NB4 (cell line): ENCODE measurements around the gene HSPA12A.

Experiments
- DNase-seq: peaks from one replicate; pipeline ENCODE4 v3.0.0; 2010; ENCODE audit warnings: low read depth
- H3K4me3 ChIP-seq: one replicate; pipeline ENCODE4 v1.5.1; 2011; ENCODE audit warnings: mild to moderate bottlenecking, low read depth, low read length, moderate library complexity
- CTCF ChIP-seq: IDR thresholded peaks from one replicate; pipeline ENCODE4 v1.5.1; 2012; ENCODE audit warnings: low read depth, low read length
- MAX ChIP-seq: IDR thresholded peaks from 2 replicates; pipeline ENCODE4 v1.6.1; 2011; ENCODE audit warnings: low read depth, low read length
- MYC ChIP-seq: IDR thresholded peaks from 2 replicates; pipeline ENCODE4 v1.6.1; 2011; ENCODE audit warnings: low read depth, low read length
- POLR2A ChIP-seq: IDR thresholded peaks from 2 replicates; pipeline ENCODE4 v1.6.1; 2011; ENCODE audit warnings: mild to moderate bottlenecking; ENCODE audit not compliant: insufficient read length; ENCODE audit errors: extremely low read depth

Gene HSPA12A

GRCh38 chr10:116690356-116691322 is 51.7 kb downstream of the HSPA12A start:
- DNase-seq = no peak
- no peak for TF ChIP-seq CTCF
- TF ChIP-seq MAX = no peak
- TF ChIP-seq POLR2A = no peak
- no peak for TF ChIP-seq MYC

GRCh38 chr10:116689744-116690143 is 52.6 kb downstream of the HSPA12A start:
- DNase-seq = no peak
- no peak for TF ChIP-seq POLR2A
- no peak for TF ChIP-seq MYC
- no peak for TF ChIP-seq CTCF
- no peak for TF ChIP-seq MAX

More at GRCh38 chr10:116690356-116691322, 51.7 kb downstream of the HSPA12A start:
- H3K4me3 ChIP-seq = no peak overlapping the region

GRCh38 chr10:116688741-116689495 is 53.4 kb downstream of the HSPA12A start:
- H3K4me3 ChIP-seq = no peak overlapping the region
- DNase-seq = no peak
- TF ChIP-seq MYC = no peak
- TF ChIP-seq POLR2A = no peak
- TF ChIP-seq MAX = no peak
- no peak for TF ChIP-seq CTCF

More at GRCh38 chr10:116689744-116690143, 52.6 kb downstream of the HSPA12A start:
- no peak overlapping the region for H3K4me3 ChIP-seq

- no peak overlapping the region for H3K4me3 ChIP-seq
- no peak for DNase-seq
- TF ChIP-seq MYC (no peak), MAX (no peak), POLR2A (no peak), CTCF (no peak)
Measured at GRCh38 chr10:116688241-116688711, 54.1 kb downstream of the HSPA12A start.

GRCh38 chr10:116687633-116688032 is 54.7 kb downstream of the HSPA12A start:
- no peak overlapping the region for H3K4me3 ChIP-seq
- TF ChIP-seq CTCF = no peak
- TF ChIP-seq MAX = no peak
- TF ChIP-seq POLR2A = no peak
- no peak for TF ChIP-seq MYC
- DNase-seq = no peak
